ENCODE data around the gene EIF2A. TPM values are rescaled to one million over a fixed set of nuclear protein-coding genes. Genes with fewer than 3 reads are reported as not detected.

Gene EIF2A
- total and polyA plus RNA-seq, 9 of the 15 experiments (the other 6 are each of a cell fraction or from before 2014, with no cell fraction given) = 106 to 192 (median 168) TPM

- no peak for TF ChIP-seq HDAC8 (tag; IDR thresholded peaks at IDR 0.05)
- no peak for TF ChIP-seq ZNF121 (CRISPR knock-in tag; conservative IDR thresholded peaks at IDR 0.05)
These were observed 81.0 kb downstream of the EIF2A start (continued) for GRCh38 chr3:150627557-150627956.

DNA sequence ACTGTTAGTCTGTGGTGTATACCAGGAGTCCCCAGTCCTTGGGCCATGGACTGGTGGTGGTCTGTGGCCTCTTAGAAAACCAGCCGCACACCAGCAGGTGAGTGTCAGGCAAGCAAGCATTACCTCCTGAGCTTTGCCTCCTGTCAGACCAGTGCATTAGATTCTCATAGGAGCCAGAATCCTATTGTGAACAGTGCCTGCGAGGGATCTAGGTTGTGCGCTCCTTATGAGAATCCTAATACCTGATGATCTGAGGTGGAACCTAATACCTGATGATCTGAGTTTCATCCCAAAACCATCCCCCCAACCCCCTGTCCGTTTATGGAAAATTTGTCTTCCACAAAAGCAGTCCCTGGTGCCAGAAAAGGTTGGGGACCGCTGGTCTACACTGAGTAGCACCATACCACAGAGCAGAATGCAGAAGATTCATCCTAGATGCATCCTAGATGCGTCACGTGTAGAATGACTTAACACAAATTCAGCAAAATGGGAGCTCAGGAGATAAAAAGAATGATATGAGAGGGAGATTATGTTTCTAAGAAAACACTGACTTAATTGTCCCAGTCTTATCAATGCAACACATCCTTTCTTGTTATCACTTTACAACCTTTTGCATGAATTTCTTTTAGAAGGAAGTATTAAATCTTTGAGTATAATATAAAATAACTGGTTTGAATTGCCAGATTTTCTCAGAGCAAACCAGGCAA is 85.1 kb downstream of the EIF2A start:
- in situ Hi-C loops (cut with MboI) (no loop called here), intact Hi-C loops (cut with micrococcal nuclease) (no loop called here)
- DNase-seq (ENCODE audit: extremely low read depth in 1 of 4, low spot score in 3 of 4) (peak in 2 of 4 experiments; percentile 29 to 54), ATAC-seq (peak; percentile 66), FAIRE-seq (peak; percentile 59)
- H3K9ac ChIP-seq (ENCODE audit: insufficient read depth in 1 of 2, low read depth in 2 of 2, low read length in 2 of 2) = no peak overlapping the region; a peak in 1 of 4 replicates
- no peak overlapping the region for H3K4me3 ChIP-seq
- CTCF ChIA-PET (ENCODE audit: low intra/inter-chr PET ratio) = interaction anchor here (0.5 kb wide), 1 partner anchor 1887 kb away, joined by 3 read pairs; no protein-coding TSS in a partner anchor
- H3K27ac ChIP-seq (ENCODE audit: extremely low read depth, low read depth, low read length) = no peak overlapping the region
- no peaks in the 10 kb centered on the region for H3K9me3 ChIP-seq (replicated peaks; ENCODE audit: control insufficient read depth, insufficient read depth, low read depth, low read length)
- H3K4me1 ChIP-seq (replicated peaks in 1 of 2; ENCODE audit: control insufficient read depth in 2 of 2, insufficient read depth in 2 of 2, low read length in 2 of 2) = peaks cover 3 to 26% of the 10 kb centered on the region in 2 experiments; a peak in 3 of 5 replicates
- no TSS peak for BruUV-seq (replicated peaks)
- POLR2A ChIA-PET = interaction anchor here (0.6 to 1.4 kb wide), 4 partner anchors 12 to 87 kb away, joined by 4 read pairs; no protein-coding TSS in a partner anchor
- no peaks in the 10 kb centered on the region for H3K27me3 ChIP-seq (ENCODE audit: control insufficient read depth in 2 of 2, insufficient read depth in 2 of 2, low read length in 2 of 2)
- H4K20me1 ChIP-seq (replicated peaks; ENCODE audit: control insufficient read depth, insufficient read depth, low read length) = no peaks in the 10 kb centered on the region
- no peaks in the 10 kb centered on the region for H3K9me1 ChIP-seq (ENCODE audit: control insufficient read depth, insufficient read depth, low read length)
- no peak overlapping the region for H2AFZ ChIP-seq (ENCODE audit: low read depth, low read length)
- peaks cover 38% of the 10 kb centered on the region for H3K36me3 ChIP-seq (ENCODE audit: control insufficient read depth, insufficient read depth, low read length)
- H3K4me2 ChIP-seq (ENCODE audit: insufficient read depth, low read length) = no peak overlapping the region
- WGBS (ENCODE audit: insufficient coverage, low coverage, missing lambda C conversion rate) = 41% methylated on average over 7 of the region's 7 CpGs
- no peaks in the 10 kb centered on the region for H3K79me2 ChIP-seq (ENCODE audit: control insufficient read depth, insufficient read depth, low read length)
- TF ChIP-seq CAMTA2 (CRISPR knock-in tag; conservative IDR thresholded peaks at IDR 0.05) (no peak), ATF2 (CRISPR knock-in tag; IDR thresholded peaks at IDR 0.05) (no peak), BHLHE40 (IDR thresholded peaks at IDR 0.05; ENCODE audit: low read length) (peak; percentile 84), ESRRB (CRISPR knock-in tag; IDR thresholded peaks at IDR 0.05; ENCODE audit: borderline replicate concordance) (no peak), ELF1 (tag; IDR thresholded peaks at IDR 0.05) (no peak), RBM39 (optimal IDR thresholded peaks at IDR 0.05; ENCODE audit: low read depth, low read length) (no peak), RBM14 (IDR thresholded peaks at IDR 0.05; ENCODE audit: borderline replicate concordance, insufficient read depth, low read depth, low read length) (no peak), FIP1L1 (IDR thresholded peaks at IDR 0.05; ENCODE audit: low read depth, low read length, poor library complexity, severe bottlenecking) (no peak), PHB2 (IDR thresholded peaks at IDR 0.05; ENCODE audit: low read depth) (no peak), CBX3 (IDR thresholded peaks at IDR 0.05; ENCODE audit: borderline replicate concordance in 1 of 2, low read length in 2 of 2) (no peak), ADNP (tag; IDR thresholded peaks at IDR 0.05) (no peak), SREBF1 (IDR thresholded peaks at IDR 0.05; ENCODE audit: borderline replicate concordance, low read depth, low read length) (no peak), CREBBP (IDR thresholded peaks at IDR 0.05; ENCODE audit: low read depth, low read length) (no peak), COPS2 (conservative IDR thresholded peaks at IDR 0.05) (no peak), ZNF583 (CRISPR knock-in tag; IDR thresholded peaks at IDR 0.05) (no peak)
- TF ChIP-seq, protein P1, sequence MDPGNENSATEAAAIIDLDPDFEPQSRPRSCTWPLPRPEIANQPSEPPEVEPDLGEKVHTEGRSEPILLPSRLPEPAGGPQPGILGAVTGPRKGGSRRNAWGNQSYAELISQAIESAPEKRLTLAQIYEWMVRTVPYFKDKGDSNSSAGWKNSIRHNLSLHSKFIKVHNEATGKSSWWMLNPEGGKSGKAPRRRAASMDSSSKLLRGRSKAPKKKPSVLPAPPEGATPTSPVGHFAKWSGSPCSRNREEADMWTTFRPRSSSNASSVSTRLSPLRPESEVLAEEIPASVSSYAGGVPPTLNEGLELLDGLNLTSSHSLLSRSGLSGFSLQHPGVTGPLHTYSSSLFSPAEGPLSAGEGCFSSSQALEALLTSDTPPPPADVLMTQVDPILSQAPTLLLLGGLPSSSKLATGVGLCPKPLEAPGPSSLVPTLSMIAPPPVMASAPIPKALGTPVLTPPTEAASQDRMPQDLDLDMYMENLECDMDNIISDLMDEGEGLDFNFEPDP (CRISPR knock-in tag; IDR thresholded peaks at IDR 0.05) = no peak
